Lung (tissue), 12 donors: ENCODE data around the gene DOCK2. TPM values are rescaled to one million over a fixed set of nuclear protein-coding genes. Genes with fewer than 3 reads are reported as not detected.

ENCODE experiments used
- ATAC-seq: fragments of 200-7000 bp; cut with Tn5 transposase; one replicate; pipeline ENCODE4 v1.9.1; 2020; ENCODE audit warnings: moderate number of reproducible peaks; ENCODE audit not compliant: insufficient read depth, low FRiP score
- DNase-seq, 3 donors: peaks; one replicate each; pipeline ENCODE4 v3.0.0-alpha.2; 2013 to 2017
- H3K27ac ChIP-seq, 2 donors: one replicate each; pipeline ENCODE4 v1.5.1; 2013; ENCODE audit warnings: mild to moderate bottlenecking in 2 of 2, moderate library complexity in 2 of 2, control low read depth in 1 of 2, inconsistent platforms in 1 of 2, low read depth in 1 of 2, low read length in 1 of 2
- H3K27me3 ChIP-seq, 3 donors: one replicate each; pipeline ENCODE4 v1.5.1; 2013; ENCODE audit warnings: low read length in 2 of 3; ENCODE audit not compliant: control insufficient read depth in 3 of 3, insufficient read depth in 3 of 3
- H3K36me3 ChIP-seq, 4 donors: one replicate each; pipeline ENCODE4 v1.5.1; 2013; ENCODE audit warnings: low read length in 4 of 4, mild to moderate bottlenecking in 1 of 4, moderate library complexity in 1 of 4; ENCODE audit not compliant: control insufficient read depth in 4 of 4, insufficient read depth in 4 of 4
- H3K4me1 ChIP-seq, 5 donors: one replicate each; pipeline ENCODE4 v1.5.1; 2013; ENCODE audit warnings: low read length in 5 of 5, mild to moderate bottlenecking in 2 of 5, moderate library complexity in 1 of 5; ENCODE audit not compliant: control insufficient read depth in 5 of 5, insufficient read depth in 5 of 5
- H3K4me3 ChIP-seq: one replicate; pipeline ENCODE4 v1.5.1; 2013; ENCODE audit warnings: mild to moderate bottlenecking, control low read depth, moderate library complexity
- H3K9ac ChIP-seq, 2 donors: one replicate each; pipeline ENCODE4 v1.5.1; 2013; ENCODE audit warnings: low read length in 2 of 2, control low read depth in 1 of 2; ENCODE audit not compliant: insufficient read depth in 1 of 2
- H3K9me3 ChIP-seq, 4 donors: one replicate each; pipeline ENCODE4 v1.5.1; 2013; ENCODE audit warnings: low read length in 3 of 4, mild to moderate bottlenecking in 1 of 4, moderate library complexity in 1 of 4; ENCODE audit not compliant: control insufficient read depth in 4 of 4, insufficient read depth in 3 of 4
- WGBS, 2 donors: extraction: QIAGEN DNeasy Blood & Tissue Kit; methylation state at CpG; one replicate each; pipeline ENCODE4 v1.1.7; 2013; 5-methylcytosine and 5-hydroxymethylcytosine counted together
- polyA plus RNA-seq, 2 donors: library from polyadenylated mRNA; stranded (reverse); fragments of 200-250 nt; gene quantifications; one replicate each; pipeline ENCODE4 v1.2.1, GENCODE V29; 2013
- total RNA-seq, 2 donors: library from RNA; depleted of rRNA in 1 of 2; stranded (reverse); fragments of >200 nt in 1 of 2; gene quantifications; one replicate each; pipeline ENCODE4 v1.2.1, GENCODE V29; 2014 to 2021
- TF ChIP-seq, protein P1 (sequence below): IDR thresholded peaks from 2 replicates; pipeline ENCODE4 v1.5.1; 2012; ENCODE audit warnings: mild to moderate bottlenecking; ENCODE audit errors: control extremely low read depth, extremely low read depth
- donor health status: control.
- donor health status: control.
- donor health status: Bipolar disorder and iron deficiency.
- donor health status: healthy.
- donor health status: DM: yes; HTN: yes; CAD: no.

DOCK2 gene
- total and polyA plus RNA-seq, 4 donors: 9.6 to 66.6 (median 43.4) TPM

- Histone ChIP-seq H3K27ac (no peak overlapping the region), H3K4me1 (peaks cover 0 to 35% (median 9%) of the 10 kb centered on the region in 5 donors), H3K9ac (no peak overlapping the region), H3K36me3 (no peaks in the 10 kb centered on the region), H3K9me3 (peaks cover 0 to 2% (median 0%) of the 10 kb centered on the region in 4 donors), H3K27me3 (no peaks in the 10 kb centered on the region), H3K4me3 (no peak overlapping the region)
- ATAC-seq: no peak
- TF ChIP-seq, protein P1, sequence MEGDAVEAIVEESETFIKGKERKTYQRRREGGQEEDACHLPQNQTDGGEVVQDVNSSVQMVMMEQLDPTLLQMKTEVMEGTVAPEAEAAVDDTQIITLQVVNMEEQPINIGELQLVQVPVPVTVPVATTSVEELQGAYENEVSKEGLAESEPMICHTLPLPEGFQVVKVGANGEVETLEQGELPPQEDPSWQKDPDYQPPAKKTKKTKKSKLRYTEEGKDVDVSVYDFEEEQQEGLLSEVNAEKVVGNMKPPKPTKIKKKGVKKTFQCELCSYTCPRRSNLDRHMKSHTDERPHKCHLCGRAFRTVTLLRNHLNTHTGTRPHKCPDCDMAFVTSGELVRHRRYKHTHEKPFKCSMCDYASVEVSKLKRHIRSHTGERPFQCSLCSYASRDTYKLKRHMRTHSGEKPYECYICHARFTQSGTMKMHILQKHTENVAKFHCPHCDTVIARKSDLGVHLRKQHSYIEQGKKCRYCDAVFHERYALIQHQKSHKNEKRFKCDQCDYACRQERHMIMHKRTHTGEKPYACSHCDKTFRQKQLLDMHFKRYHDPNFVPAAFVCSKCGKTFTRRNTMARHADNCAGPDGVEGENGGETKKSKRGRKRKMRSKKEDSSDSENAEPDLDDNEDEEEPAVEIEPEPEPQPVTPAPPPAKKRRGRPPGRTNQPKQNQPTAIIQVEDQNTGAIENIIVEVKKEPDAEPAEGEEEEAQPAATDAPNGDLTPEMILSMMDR: no peak
- 63 to 83% methylated on average over 2 of the region's 2 CpGs for WGBS, 2 donors
- peak; percentile 53 to 91 (median 81) for DNase-seq
Observed at GRCh38 chr5:169904059-169904458, 267.0 kb downstream of the DOCK2 start.

GRCh38 chr5:169904508-169904907, 267.4 kb downstream of the DOCK2 start:
- WGBS, 2 donors: 69 to 88% methylated on average over 5 of the region's 5 CpGs
- TF ChIP-seq, protein P1: no peak
- DNase-seq (peak; percentile 68 to 89 (median 84)), ATAC-seq (no peak)
- Histone ChIP-seq H3K27ac (no peak overlapping the region), H3K4me3 (no peak overlapping the region), H3K4me1 (peaks cover 0 to 35% (median 9%) of the 10 kb centered on the region in 5 donors), H3K27me3 (no peaks in the 10 kb centered on the region), H3K9ac (no peak overlapping the region), H3K36me3 (no peaks in the 10 kb centered on the region), H3K9me3 (peaks cover 0 to 2% (median 0%) of the 10 kb centered on the region in 4 donors)

DNA sequence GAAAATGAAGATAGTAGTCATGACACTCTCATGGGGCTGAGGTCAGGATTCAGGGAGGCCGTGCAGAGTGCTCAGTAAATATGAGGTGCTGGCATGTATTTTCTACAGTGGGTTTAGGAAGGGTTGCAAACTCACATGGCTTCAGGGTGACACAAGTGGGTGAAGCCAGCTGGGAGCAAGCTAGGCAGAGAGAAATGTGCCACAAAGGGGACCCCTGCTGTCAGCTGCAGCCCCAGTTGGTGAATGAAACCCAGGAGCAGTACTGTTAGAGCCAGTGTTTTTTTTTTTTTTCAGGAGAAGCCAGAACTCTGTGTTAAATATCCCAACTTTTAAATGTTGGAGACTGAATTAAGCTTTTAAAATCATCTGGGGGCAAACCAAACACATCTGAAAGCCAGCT, 267.9 kb downstream of the DOCK2 start:
- TF ChIP-seq, protein P1: no peak
- H3K9ac ChIP-seq: no peak overlapping the region
- H3K9me3 ChIP-seq: peaks cover 0 to 2% (median 0%) of the 10 kb centered on the region in 4 donors

More for the DNA sequence above, 267.9 kb downstream of the DOCK2 start:
- Histone ChIP-seq H3K27me3 (no peaks in the 10 kb centered on the region), H3K27ac (no peak overlapping the region), H3K4me3 (no peak overlapping the region), H3K36me3 (peaks cover 0 to 2% (median 0%) of the 10 kb centered on the region in 4 donors), H3K4me1 (peaks cover 0 to 35% (median 9%) of the 10 kb centered on the region in 5 donors)
- 75 to 81% methylated on average over 1 of the region's 1 CpG for WGBS, 2 donors
- ATAC-seq (no peak), DNase-seq (peak in 1 of 3 donors; percentile 26)
